GM12872 (cell line): Measurements from ENCODE around the gene YWHAQ.

ENCODE experiments used
- CTCF ChIP-seq: IDR thresholded peaks from 3 replicates; pipeline ENCODE4 v1.5.1; 2011; ENCODE audit warnings: low read depth, mild to moderate bottlenecking, low read length, moderate library complexity; ENCODE audit not compliant: insufficient read depth

YWHAQ gene

GRCh38 chr2:9548506-9548905 is 82.3 kb downstream of the YWHAQ start:
- TF ChIP-seq CTCF: no peak

GRCh38 chr2:9547262-9547991 is 83.4 kb downstream of the YWHAQ start:
- TF ChIP-seq CTCF: no peak

DNA sequence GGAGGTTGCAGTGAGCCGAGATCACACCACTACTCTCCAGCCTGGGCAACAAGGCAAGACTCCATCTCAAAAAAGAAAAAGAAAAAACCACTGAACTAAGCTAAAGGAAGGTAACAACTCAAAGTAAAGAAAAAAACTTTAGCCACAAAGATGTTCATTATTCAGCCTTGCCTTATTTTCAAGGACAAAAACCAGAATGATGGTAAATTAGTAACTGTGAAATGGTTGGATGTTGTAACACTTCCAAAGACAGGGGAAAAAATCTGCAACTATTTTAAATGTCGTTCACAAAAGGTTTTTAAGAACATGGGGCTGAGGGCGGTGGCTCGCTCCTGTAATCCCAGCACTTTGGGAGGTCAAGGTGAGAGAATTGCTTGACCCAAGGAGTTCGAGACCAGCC is 85.3 kb downstream of the YWHAQ start:
- TF ChIP-seq CTCF: no peak

GRCh38 chr2:9543557-9543956 is 87.2 kb downstream of the YWHAQ start:
- TF ChIP-seq CTCF: no peak

DNA sequence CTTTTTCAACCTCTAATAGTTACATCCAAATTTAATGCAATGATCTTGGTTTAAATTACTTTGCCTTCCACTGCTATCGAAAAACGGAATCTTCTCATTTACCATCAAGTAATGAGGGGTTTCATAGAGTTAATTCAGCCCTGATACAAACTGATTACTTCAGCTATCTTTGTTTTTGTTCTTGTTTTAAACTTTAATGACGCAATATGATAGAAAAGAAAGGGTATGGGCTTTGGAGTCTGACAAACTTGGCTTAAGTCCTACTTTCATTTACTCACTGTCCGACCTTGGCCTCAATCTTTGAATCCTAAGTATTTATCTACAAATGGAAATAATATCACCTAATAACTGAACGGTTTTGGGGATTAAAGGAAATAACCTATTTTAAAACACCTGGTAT is 91.3 kb downstream of the YWHAQ start:
- TF ChIP-seq CTCF: no peak

GRCh38 chr2:9538000-9538507 is 92.7 kb downstream of the YWHAQ start:
- TF ChIP-seq CTCF: no peak

DNA sequence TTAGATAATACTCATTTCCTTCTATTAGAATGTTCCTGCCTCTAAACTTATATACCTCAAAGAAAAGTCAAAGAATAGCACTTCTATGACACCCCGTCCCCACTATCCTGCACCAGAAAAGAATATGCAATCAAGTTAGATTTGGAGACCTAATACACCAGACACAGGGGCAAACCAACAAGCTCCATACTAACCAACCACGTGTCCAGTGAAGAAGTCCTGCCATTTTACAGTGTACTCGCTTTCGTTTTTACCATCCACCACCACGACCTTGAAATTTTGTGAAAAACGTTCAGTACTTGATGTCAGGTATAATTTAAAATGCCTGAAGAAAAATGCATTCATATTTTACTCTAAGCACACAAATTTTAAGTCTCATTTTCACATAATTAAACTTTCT is 94.3 kb downstream of the YWHAQ start:
- TF ChIP-seq CTCF: no peak
